Panc1 (cell line): ENCODE measurements around the gene TMED8.

Source experiments
- TCF7L2 ChIP-seq: IDR thresholded peaks from 2 replicates; pipeline ENCODE4 v1.6.1; 2011; ENCODE audit warnings: mild to moderate bottlenecking, low read depth, low read length, inconsistent platforms
- TF ChIP-seq, protein P1 (sequence below): fragments of 450-650 bp; IDR thresholded peaks from 2 replicates; pipeline ENCODE4 v1.5.1; 2017; ENCODE audit warnings: mild to moderate bottlenecking

DNA sequence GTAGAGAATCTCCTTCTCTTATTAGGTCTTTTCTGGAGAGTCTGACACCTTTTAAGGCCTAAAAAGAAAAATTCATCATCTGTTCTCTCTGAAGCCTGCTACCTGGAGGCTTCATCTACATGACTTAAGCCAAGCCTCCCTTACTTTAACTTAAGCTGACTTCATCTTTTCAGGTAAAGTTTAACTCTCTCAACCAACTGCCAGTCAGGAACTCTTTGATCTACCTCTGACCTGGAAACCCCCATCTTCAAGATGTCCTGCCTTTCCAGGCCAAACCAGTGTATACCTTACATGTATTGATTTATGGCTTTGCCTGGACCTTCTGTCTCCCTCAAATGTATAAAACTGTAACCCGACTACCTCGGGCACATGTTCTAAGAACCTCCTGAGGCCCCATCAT, 38.6 kb downstream of the TMED8 start:
- TF ChIP-seq, protein P1, sequence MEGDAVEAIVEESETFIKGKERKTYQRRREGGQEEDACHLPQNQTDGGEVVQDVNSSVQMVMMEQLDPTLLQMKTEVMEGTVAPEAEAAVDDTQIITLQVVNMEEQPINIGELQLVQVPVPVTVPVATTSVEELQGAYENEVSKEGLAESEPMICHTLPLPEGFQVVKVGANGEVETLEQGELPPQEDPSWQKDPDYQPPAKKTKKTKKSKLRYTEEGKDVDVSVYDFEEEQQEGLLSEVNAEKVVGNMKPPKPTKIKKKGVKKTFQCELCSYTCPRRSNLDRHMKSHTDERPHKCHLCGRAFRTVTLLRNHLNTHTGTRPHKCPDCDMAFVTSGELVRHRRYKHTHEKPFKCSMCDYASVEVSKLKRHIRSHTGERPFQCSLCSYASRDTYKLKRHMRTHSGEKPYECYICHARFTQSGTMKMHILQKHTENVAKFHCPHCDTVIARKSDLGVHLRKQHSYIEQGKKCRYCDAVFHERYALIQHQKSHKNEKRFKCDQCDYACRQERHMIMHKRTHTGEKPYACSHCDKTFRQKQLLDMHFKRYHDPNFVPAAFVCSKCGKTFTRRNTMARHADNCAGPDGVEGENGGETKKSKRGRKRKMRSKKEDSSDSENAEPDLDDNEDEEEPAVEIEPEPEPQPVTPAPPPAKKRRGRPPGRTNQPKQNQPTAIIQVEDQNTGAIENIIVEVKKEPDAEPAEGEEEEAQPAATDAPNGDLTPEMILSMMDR = no peak
- no peak for TF ChIP-seq TCF7L2
